ENCODE results near the gene KRT76. TPM values are rescaled to one million over a fixed set of nuclear protein-coding genes. Genes with fewer than 3 reads are reported as not detected.

The KRT76 gene
- total and polyA plus RNA-seq, 2 experiments from 2014 or later = not detected

GRCh38 chr12:52792185-52793029, 15.3 kb upstream of the KRT76 start (continued):
- TF ChIP-seq CTCF (conservative IDR thresholded peaks at IDR 0.05; ENCODE audit: low read depth in 2 of 2) (no peak), REST (IDR thresholded peaks at IDR 0.05; ENCODE audit: unreplicated experiment) (no peak)

GRCh38 chr12:52791271-52792184, 14.4 kb upstream of the KRT76 start:
- H2AFZ ChIP-seq = no peak overlapping the region
- H3K9me2 ChIP-seq (ENCODE audit: insufficient read depth) = peaks cover 7% of the 10 kb centered on the region
- Mint-ChIP-seq H3K27me3 (ENCODE audit: insufficient read depth, low read depth, poor library complexity) (peaks cover 13% of the 10 kb centered on the region), H3K9me3 (no peaks in the 10 kb centered on the region), H3K27ac (no peak overlapping the region), H3K4me3 (no peak overlapping the region), H3K4me1 (peaks cover 5% of the 10 kb centered on the region), H3K36me3 (ENCODE audit: low read depth) (no peaks in the 10 kb centered on the region)
- no peak overlapping the region for H3K27ac ChIP-seq (ENCODE audit: low read depth)
- ATAC-seq = no peak
- no peaks in the 10 kb centered on the region for H3K27me3 ChIP-seq (ENCODE audit: insufficient read depth)
- no peaks in the 10 kb centered on the region for H4K20me1 ChIP-seq (replicated peaks; ENCODE audit: insufficient read depth)
- no peaks in the 10 kb centered on the region for H3K36me3 ChIP-seq (ENCODE audit: insufficient read depth)
- no peaks in the 10 kb centered on the region for H3K79me2 ChIP-seq (replicated peaks; ENCODE audit: insufficient read depth)
- no peaks in the 10 kb centered on the region for H3K4me1 ChIP-seq (ENCODE audit: insufficient read depth)
- H3K4me2 ChIP-seq = no peak overlapping the region
- H3K4me3 ChIP-seq = no peak overlapping the region
- DNase-seq (ENCODE audit: low spot score) = no peak
- H3F3A ChIP-seq (replicated peaks; ENCODE audit: low read depth) = no peaks in the 10 kb centered on the region
- TF ChIP-seq STAT1 (IDR thresholded peaks at IDR 0.05; ENCODE audit: unreplicated experiment) (no peak), EZH2phosphoT487 (IDR thresholded peaks at IDR 0.05; ENCODE audit: unreplicated experiment) (no peak), ZNF114 (CRISPR knock-in tag; IDR thresholded peaks at IDR 0.05) (no peak), CTCF (conservative IDR thresholded peaks at IDR 0.05; ENCODE audit: low read depth in 2 of 2) (no peak), CREB1 (CRISPR knock-in tag; IDR thresholded peaks at IDR 0.05; ENCODE audit: low read depth) (no peak)

Data from GM23338 (cell line).